Loucy (cell line): ENCODE data around the gene ZNF501.

ENCODE experiments used
- H2AFZ ChIP-seq: fragments of 200-600 bp; sonication (generic); 2 replicates; pipeline ENCODE4 v1.6.0; 2016; ENCODE audit warnings: antibody characterized with exemption, mild to moderate bottlenecking, low read length, moderate library complexity
- H3F3A ChIP-seq: fragments of 200-600 bp; 2 replicates; pipeline ENCODE4 v1.6.0; 2016; ENCODE audit warnings: antibody characterized with exemption, low read depth, mild to moderate bottlenecking
- H3K27me3 ChIP-seq: fragments of 200-600 bp; sonication (generic); 2 replicates; pipeline ENCODE4 v1.6.1; 2014; ENCODE audit warnings: low read length, mild to moderate bottlenecking; ENCODE audit not compliant: insufficient read depth, poor library complexity, severe bottlenecking
- H3K36me3 ChIP-seq: fragments of 200-600 bp; sonication (generic); 2 replicates; pipeline ENCODE4 v1.6.1; 2016; ENCODE audit warnings: low read length; ENCODE audit not compliant: insufficient read depth
- H3K4me1 ChIP-seq: fragments of 200-600 bp; sonication (generic); 2 replicates; pipeline ENCODE4 v1.5.1; 2014; ENCODE audit warnings: low read length, mild to moderate bottlenecking; ENCODE audit not compliant: insufficient read depth, poor library complexity, severe bottlenecking
- H3K4me2 ChIP-seq: fragments of 200-600 bp; sonication (generic); 2 replicates; pipeline ENCODE4 v1.6.0; 2014; ENCODE audit warnings: antibody characterized with exemption, low read length, low read depth, mild to moderate bottlenecking; ENCODE audit not compliant: poor library complexity, severe bottlenecking
- H3K4me3 ChIP-seq: fragments of 200-600 bp; sonication (generic); 2 replicates; pipeline ENCODE4 v1.5.1; 2014; ENCODE audit warnings: low read length, mild to moderate bottlenecking, mixed read lengths; ENCODE audit not compliant: poor library complexity, severe bottlenecking
- H3K79me2 ChIP-seq: fragments of 200-600 bp; sonication (generic); 2 replicates; pipeline ENCODE4 v1.6.1; 2014; ENCODE audit warnings: low read length; ENCODE audit not compliant: insufficient read depth
- H3K9ac ChIP-seq: fragments of 200-600 bp; sonication (generic); 2 replicates; pipeline ENCODE4 v1.6.0; 2014; ENCODE audit warnings: mild to moderate bottlenecking, low read depth, low read length, moderate library complexity; ENCODE audit not compliant: poor library complexity, severe bottlenecking
- H3K9me2 ChIP-seq: fragments of 200-600 bp; sonication (generic); replicated peaks from 2 replicates; pipeline ENCODE4 v1.6.1; 2016; ENCODE audit warnings: low read depth, low read length, mixed read lengths
- H3K9me3 ChIP-seq: fragments of 200-600 bp; sonication (generic); 2 replicates; pipeline ENCODE4 v1.6.1; 2014; ENCODE audit warnings: mild to moderate bottlenecking, antibody characterized with exemption, low read length, low read depth; ENCODE audit not compliant: insufficient read depth
- H4K20me1 ChIP-seq: fragments of 200-600 bp; sonication (generic); 2 replicates; pipeline ENCODE4 v1.6.0; 2014; ENCODE audit warnings: antibody characterized with exemption, low read length, mild to moderate bottlenecking; ENCODE audit not compliant: insufficient read depth, poor library complexity, severe bottlenecking
- CTCF ChIP-seq: fragments of 200-600 bp; sonication (generic); conservative IDR thresholded peaks from 2 replicates; pipeline ENCODE4 v1.5.1; 2014; ENCODE audit warnings: mild to moderate bottlenecking, antibody characterized with exemption, low read length
- EZH2phosphoT487 ChIP-seq: fragments of 200-600 bp; IDR thresholded peaks from 2 replicates; pipeline ENCODE4 v1.6.1; 2018; ENCODE audit warnings: antibody characterized with exemption, mild to moderate bottlenecking, moderate library complexity, borderline replicate concordance

Gene ZNF501

GRCh38 chr3:44782891-44783290 lies 53.5 kb downstream of the ZNF501 start:
- no peak overlapping the region for H2AFZ ChIP-seq
- TF ChIP-seq CTCF (no peak), EZH2phosphoT487 (no peak)
- no peak overlapping the region for H3K4me3 ChIP-seq
- no peaks in the 10 kb centered on the region for H3K79me2 ChIP-seq
- no peaks in the 10 kb centered on the region for H3F3A ChIP-seq
- H3K36me3 ChIP-seq = peaks cover 79% of the 10 kb centered on the region
- no peaks in the 10 kb centered on the region for H3K9me3 ChIP-seq
- no peaks in the 10 kb centered on the region for H4K20me1 ChIP-seq
- H3K4me2 ChIP-seq = no peak overlapping the region
- no peaks in the 10 kb centered on the region for H3K4me1 ChIP-seq
- no peaks in the 10 kb centered on the region for H3K9me2 ChIP-seq
- H3K27me3 ChIP-seq = no peaks in the 10 kb centered on the region
- no peak overlapping the region for H3K9ac ChIP-seq
